Measurements from ENCODE around the gene SLC8A1.

GRCh38 chr2:40189881-40190280 is 262.0 kb downstream of the SLC8A1 start:
- TF ChIP-seq CTCF (IDR thresholded peaks at IDR 0.05; ENCODE audit: borderline replicate concordance, extremely low read depth, low read length, poor library complexity, severe bottlenecking) (no peak), EZH2 (IDR thresholded peaks at IDR 0.05; ENCODE audit: borderline replicate concordance, low read depth, low read length, severe bottlenecking) (no peak)
